GM19238 (cell line): Measurements from ENCODE around the gene SLIT3.

Source experiments
- DNase-seq: peaks from one replicate; pipeline ENCODE4 v3.0.0; 2011; ENCODE audit warnings: low spot score; ENCODE audit not compliant: insufficient read length

SLIT3 gene

DNA sequence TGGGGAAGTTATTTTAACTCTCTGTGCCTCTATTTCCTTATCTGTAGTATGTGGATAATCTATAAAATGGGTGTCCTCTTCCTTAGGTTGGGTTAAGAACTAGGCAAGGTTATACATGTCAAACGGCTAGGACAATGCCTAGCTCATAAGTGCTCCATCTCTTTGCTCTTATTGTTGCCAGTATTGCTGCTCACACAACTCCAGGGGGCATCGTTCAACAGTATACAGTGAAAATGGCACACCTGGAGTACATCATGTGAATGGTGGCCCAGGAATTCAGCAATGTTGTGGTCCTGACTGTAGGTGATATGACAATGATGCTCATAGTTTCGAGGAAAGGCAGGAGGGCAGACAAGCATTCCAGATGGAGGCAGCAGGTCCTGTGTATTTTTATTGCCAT is 30.1 kb downstream of the SLIT3 start:
- DNase-seq = no peak

GRCh38 chr5:169268019-169268418 is 32.9 kb downstream of the SLIT3 start:
- DNase-seq = no peak

DNA sequence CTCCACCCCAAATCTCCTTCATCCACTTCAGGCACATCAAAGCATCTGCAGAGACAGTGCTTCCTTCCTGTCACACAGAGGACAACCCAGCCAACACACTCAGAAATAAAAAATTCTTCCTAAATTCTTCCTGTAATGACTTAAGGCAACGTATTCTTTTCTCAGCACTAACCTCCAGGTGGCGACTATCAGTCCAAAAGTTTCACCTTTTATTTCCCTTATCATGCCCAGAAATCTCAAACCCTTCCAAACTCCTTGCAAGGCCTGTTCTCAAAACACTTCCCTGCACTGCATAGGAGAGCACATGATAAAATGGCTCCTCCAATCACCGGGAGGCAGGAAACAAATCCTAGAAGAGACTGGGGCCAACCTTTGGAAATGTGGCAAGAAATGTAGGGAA is 35.1 kb downstream of the SLIT3 start:
- DNase-seq = no peak

- DNase-seq = no peak
These were observed 37.3 kb downstream of the SLIT3 start for GRCh38 chr5:169263591-169263990.

DNA sequence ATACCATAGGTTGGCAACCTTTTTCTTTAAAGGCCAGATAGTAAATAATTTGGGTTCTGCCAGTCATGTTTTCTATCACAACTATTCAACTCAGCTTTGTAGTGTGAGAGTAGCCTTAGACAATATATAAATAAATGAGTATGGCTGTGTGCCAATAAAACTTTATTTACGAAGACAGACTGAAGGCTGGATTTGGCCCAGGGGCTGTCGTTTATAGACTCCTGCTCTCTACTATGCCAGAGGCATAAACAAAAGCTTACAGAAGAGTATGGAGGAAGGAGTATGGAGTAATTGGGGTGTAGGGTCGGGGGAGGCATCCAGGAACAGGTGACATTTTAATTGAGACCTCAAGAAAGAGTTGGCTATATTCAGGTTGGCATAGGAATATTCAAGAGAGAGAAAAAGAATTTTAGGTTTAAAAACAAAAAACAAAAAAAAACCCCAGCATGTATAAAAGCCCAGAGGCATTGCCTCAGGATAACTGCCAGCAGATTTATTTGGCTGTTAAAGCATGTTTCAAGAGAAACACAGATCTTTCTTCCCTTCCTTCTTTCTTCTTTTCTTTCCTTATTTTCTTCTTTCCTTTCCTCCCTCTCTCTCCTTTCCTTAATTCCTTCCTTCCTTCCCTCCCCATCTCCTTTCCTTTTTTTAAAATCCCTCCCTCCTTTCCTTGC is 39.9 kb downstream of the SLIT3 start:
- no peak for DNase-seq

DNA sequence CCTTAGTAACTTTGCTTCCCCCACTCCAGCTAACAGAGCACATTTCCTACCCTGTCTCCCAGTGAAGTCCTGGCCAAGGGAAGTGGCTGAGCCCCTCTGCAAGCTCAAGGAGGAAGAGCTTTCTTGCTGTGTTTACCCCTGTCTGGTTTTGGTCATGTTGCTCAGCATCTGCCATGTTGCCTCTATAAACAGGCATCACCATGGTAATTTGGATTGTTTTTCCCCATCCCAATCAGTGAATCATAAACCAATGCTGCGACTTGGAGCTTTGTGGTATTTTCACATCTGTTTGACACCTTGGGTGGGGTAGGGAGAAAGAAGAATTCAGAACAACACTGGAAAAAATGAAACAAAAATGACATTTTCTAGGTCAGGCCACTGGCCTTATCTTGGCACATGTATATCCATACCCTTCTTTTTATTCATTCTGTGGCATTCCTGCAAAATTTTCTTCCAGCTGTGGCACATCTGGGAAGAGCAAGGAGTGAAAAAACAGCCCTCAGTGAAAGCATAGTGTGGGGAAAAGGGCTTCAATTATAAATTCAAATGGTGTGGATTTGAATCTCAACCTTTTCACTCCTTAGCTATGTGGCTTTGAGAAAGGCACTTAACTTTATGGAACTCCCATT is 42.5 kb downstream of the SLIT3 start:
- no peak for DNase-seq

DNA sequence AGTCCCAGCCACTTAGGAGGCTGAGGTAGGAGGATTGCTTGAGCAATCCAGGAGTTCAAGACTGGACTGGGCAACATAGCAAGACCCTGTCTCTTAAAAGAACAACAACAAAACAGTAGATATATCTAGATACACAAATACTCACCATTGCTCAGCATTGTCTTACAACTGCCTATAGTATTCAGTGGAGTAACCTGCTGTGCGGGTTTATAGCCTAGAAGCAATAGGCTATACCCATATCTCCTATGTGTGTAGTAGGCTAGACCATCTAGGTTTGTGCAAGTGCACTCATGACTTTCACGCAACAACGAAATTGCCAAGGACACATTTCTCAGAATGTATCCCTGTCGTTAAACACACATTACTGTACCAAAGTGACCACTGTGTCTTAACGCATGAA is 44.7 kb downstream of the SLIT3 start:
- no peak for DNase-seq

DNA sequence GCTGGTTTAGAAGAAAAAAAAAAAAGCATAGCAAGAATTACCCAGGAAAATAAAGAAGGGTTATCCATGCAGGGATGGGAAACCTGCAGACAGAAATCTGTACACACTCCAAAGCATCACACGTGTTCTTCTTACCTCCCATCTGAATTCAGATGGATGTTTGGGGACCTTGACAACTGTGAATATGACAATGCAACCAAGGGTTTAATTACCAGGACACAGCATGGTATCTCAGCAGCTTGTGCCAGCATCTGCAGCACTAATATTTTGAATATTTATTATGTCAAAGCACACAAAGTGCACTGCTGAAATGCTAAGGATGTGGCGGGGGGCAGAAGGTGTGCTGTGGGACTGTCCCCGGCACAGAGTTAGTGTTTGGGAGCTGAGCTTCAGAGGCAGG is 47.9 kb downstream of the SLIT3 start:
- DNase-seq = no peak

GRCh38 chr5:169251333-169252084 is 49.4 kb downstream of the SLIT3 start:
- DNase-seq = no peak

DNA sequence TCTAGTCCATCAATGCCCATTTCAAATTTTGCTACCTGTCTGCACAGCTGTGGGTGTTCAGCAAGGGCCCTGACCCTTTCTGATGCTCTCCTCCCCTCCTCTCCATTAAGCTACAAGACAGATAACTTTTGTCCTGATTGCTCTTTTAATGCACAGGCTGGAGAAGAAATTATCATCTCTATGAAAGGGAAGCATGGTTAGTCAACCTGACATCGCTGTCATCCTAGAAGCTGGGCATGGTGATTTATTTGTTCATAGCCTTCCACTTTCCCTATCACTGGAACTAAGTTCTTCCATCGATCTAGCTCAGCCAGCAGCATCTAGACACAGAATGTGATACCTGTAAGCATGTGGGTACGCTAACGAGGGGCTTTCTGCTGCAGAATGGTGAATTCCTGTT is 50.1 kb downstream of the SLIT3 start:
- DNase-seq = no peak

DNA sequence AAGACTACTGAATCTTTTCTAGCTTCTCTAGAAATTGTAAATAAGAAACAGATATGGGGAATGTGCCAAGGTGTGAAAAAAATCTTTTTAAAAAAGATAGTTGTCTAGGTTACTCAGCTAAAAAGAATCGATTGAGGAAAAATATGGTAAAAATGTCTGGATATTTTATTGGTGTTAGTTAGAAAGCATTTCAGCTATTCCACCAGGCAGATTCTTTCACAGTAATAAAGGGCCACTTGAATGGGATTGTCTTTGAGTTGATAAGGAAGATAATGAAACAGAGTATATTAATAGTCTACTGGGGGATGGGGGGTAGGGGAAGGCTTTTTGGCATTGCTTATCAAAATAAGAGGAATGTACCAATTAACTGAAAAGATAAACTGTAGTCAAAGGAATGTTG is 51.9 kb downstream of the SLIT3 start:
- DNase-seq = no peak

DNA sequence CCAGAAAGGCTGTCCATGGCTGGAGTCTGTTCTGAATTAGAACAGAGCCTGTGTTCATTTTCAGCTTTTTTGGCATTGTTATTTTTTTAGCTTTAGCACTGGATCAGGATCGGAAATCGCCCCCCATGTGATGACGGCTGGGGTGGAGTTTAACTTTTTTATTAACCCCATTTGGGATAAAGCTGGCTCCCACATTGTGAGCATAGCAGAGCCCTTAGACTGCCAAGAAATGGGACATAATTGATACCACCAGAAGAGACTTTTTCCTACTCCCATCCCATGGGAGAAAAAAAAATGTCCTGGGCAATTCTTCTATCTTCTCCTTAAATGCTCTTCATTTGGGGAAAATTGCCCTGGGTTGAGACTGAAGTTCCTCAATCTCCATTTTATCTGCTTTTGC is 52.4 kb downstream of the SLIT3 start:
- no peak for DNase-seq

DNA sequence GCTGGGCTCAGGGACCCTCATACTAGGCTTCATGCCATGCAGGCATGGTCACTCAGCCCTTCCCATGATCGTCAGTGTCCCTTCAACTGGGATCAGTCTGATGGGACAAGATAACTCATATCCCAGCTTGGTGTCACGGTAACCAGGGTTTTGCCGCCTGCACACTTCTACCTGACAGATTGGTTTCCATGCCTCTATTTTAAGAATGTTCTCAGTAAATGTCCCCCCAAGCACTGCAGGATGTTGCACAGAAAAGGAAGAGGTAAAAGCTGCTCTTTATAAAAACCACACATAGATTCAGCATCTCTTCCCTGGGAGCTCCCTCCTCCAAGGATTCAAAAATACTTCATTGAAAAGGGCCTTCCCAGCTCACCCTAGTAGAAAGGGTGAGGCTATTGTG is 56.1 kb downstream of the SLIT3 start:
- DNase-seq = no peak

GRCh38 chr5:169243651-169244422 is 57.1 kb downstream of the SLIT3 start:
- no peak for DNase-seq

GRCh38 chr5:169242849-169243186 is 58.1 kb downstream of the SLIT3 start:
- DNase-seq = no peak

DNA sequence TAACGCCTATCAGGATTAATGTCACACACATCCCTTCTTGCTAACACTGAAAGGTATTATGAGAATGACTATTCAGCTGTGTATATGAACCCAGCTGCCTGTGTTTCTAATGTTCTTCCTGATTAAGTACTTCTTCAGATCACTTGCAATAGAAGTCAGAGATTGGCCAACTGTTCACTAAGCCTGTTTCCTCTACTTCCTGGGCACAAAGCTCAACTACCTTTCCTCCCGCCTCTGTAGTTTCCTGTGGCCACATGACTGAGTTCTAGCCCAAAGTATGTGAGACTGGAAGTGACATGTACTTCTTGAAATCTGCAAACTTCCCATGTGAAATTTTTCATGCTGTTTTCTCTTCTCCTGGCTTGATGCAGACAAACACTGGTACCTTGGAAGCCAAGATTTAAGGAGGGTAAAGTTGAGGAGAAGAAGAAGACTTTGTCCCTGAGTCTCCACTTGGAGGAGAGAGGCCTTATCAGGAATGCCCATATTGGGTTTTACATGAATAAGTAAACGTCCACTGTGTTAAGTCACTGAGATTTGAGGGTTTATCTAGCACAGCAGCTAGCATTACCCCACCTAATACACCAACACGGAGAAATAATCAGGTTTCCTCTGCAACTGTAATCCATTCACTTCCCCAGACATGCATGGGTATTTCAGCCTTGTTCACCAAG is 58.6 kb downstream of the SLIT3 start:
- no peak for DNase-seq

DNA sequence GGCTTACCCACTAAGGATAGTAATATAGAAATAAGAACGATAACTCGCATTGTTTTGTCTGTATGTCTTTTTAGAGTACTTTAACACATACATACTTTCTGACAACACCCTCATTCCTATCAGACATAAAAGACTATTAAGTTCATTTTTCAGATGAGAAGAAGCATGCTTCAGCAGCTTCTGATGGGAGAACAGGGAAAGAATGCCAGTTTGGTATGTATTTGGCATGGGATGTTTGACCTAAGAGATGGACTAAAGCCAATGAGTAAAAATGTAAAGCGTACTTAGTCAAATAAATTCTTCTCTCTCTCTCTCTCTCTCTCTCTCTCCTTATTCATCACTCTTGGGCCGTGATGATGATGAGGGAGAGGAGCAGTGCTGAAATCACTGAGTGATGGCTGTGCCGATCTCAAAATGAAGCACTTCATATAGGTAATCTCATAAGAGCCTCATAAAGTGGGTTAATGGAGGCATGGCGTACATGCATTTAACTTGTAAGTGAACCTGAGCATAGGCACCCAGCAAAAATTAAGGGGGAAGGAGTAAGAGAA is 71.5 kb downstream of the SLIT3 start:
- no peak for DNase-seq

DNA sequence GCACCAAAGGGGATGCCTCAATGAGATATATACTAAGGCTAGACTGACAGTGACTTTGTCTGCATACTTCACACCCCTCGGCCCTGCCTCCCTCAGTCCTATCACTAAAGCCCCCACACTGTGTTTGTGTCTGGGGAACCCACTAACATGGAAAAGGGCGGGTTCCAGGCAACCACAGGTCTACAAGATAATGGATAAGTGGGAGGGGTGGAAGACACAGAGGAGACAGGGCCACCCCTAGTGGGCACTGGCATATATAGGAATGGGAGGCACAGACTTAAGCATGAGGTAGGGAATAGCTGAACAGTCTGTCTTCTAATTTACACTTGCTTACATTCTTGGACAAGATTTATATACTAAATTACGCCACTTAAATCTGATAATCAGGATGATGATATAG is 74.0 kb downstream of the SLIT3 start:
- no peak for DNase-seq

GRCh38 chr5:169225830-169226356 is 75.0 kb downstream of the SLIT3 start:
- no peak for DNase-seq

DNA sequence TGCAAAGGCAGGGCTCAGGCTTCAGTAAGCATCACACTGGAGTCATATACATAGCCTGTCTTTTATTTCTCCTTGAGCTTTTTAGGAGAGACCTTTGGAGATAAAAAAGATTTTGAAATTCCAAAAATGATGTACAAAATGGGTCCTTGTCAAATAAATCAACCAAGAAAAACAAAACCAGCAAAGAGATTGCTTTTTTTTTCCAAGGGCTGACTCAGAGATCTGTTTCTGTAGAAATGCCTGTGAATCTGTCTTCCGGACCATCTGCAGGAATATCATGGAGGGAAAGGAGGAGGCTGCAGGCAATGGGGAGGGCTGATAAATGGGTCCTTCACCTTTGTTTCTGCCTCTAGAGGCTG is 77.4 kb downstream of the SLIT3 start:
- DNase-seq = no peak

- no peak for DNase-seq
These were observed 77.9 kb downstream of the SLIT3 start for GRCh38 chr5:169222934-169223594.
